Gastrocnemius medialis (tissue), 4 donors: ENCODE data around the gene USH1G.

Source experiments
- CTCF ChIP-seq, 5 experiments: fragments of 450-650 bp in 3 of 5; fragments of 200-600 bp in 2 of 5; sonication (generic) in 2 of 5; IDR thresholded peaks in 4 of 5; conservative IDR thresholded peaks in 1 of 5; 1 replicate in 4 of 5; 2 replicates in 1 of 5; pipeline ENCODE4 v1.5.1; 2016 to 2019; ENCODE audit warnings: antibody characterized with exemption in 5 of 5, mild to moderate bottlenecking in 3 of 5, moderate library complexity in 3 of 5
- POLR2A ChIP-seq, 2 donors: fragments of 450-650 bp; IDR thresholded peaks; one replicate each; pipeline ENCODE4 v1.6.1; 2017; ENCODE audit warnings: antibody characterized with exemption in 2 of 2, mild to moderate bottlenecking in 2 of 2, moderate library complexity in 2 of 2

- no peak for TF ChIP-seq POLR2A (IDR thresholded peaks at IDR 0.05)
- TF ChIP-seq CTCF (IDR thresholded peaks at IDR 0.05 in 4 of 5, conservative IDR thresholded peaks at IDR 0.05 in 1 of 5): no peak
Observed at GRCh38 chr17:74943808-74944522, 20.9 kb upstream of the USH1G start.
